Spleen (tissue), 11 donors: Measurements from ENCODE around the gene GMPPB. TPM values are rescaled to one million over a fixed set of nuclear protein-coding genes. Genes with fewer than 3 reads are reported as not detected.

Experiments
- DNase-seq: peaks from one replicate; pipeline ENCODE4 v3.0.0-alpha.2; 2020
- H3K27ac ChIP-seq, 8 donors: fragments of 200-600 bp; sonication (generic) in 7 of 8; 1 replicate in 4 of 8; 2 replicates in 4 of 8; pipeline versions ENCODE4 v1.5.0 to v1.8.0; 2016 to 2021; ENCODE audit warnings: inconsistent platforms in 4 of 8, mild to moderate bottlenecking in 4 of 8, moderate library complexity in 1 of 8
- H3K27me3 ChIP-seq, 7 donors: fragments of 200-600 bp; sonication (generic) in 6 of 7; replicated peaks in 1 of 7; 1 replicate in 4 of 7; 2 replicates in 3 of 7; pipeline versions ENCODE4 v1.5.0 to v1.8.0; 2016 to 2021; ENCODE audit warnings: inconsistent platforms in 3 of 7, mild to moderate bottlenecking in 1 of 7
- H3K36me3 ChIP-seq, 6 donors: fragments of 200-600 bp; sonication (generic) in 5 of 6; 1 replicate in 4 of 6; 2 replicates in 2 of 6; pipeline versions ENCODE4 v1.5.0 to v1.8.0; 2016 to 2021; ENCODE audit warnings: inconsistent platforms in 2 of 6
- H3K4me1 ChIP-seq, 6 donors: fragments of 200-600 bp; sonication (generic) in 5 of 6; 1 replicate in 3 of 6; 2 replicates in 3 of 6; pipeline versions ENCODE4 v1.5.0 to v1.8.0; 2016 to 2021; ENCODE audit warnings: inconsistent platforms in 3 of 6
- H3K4me3 ChIP-seq, 8 donors: fragments of 200-600 bp; sonication (generic) in 7 of 8; 1 replicate in 4 of 8; 2 replicates in 4 of 8; pipeline versions ENCODE4 v1.5.0 to v1.8.0; 2016 to 2021; ENCODE audit warnings: inconsistent platforms in 4 of 8, mild to moderate bottlenecking in 4 of 8, moderate library complexity in 2 of 8
- H3K9me3 ChIP-seq, 8 donors: fragments of 200-600 bp; sonication (generic) in 7 of 8; 1 replicate in 4 of 8; 2 replicates in 4 of 8; pipeline versions ENCODE4 v1.5.0 to v1.8.0; 2016 to 2021; ENCODE audit warnings: inconsistent platforms in 4 of 8
- CTCF ChIP-seq, 11 experiments: fragments of 200-600 bp in 7 of 11; fragments of 450-650 bp in 4 of 11; sonication (generic) in 4 of 11; IDR thresholded peaks in 8 of 11; conservative IDR thresholded peaks in 3 of 11; 1 replicate in 7 of 11; 2 replicates in 4 of 11; pipeline versions ENCODE4 v1.4.0 to v1.8.0; 2016 to 2021; ENCODE audit warnings: antibody characterized with exemption in 11 of 11, inconsistent platforms in 4 of 11, mild to moderate bottlenecking in 1 of 11
- POLR2A ChIP-seq, 3 donors: fragments of 450-650 bp; IDR thresholded peaks; one replicate each; pipeline ENCODE4 v1.5.1; 2017; ENCODE audit warnings: antibody characterized with exemption in 3 of 3, mild to moderate bottlenecking in 1 of 3
- POLR2AphosphoS5 ChIP-seq, 3 donors: sonication (generic); formaldehyde crosslinking; IDR thresholded peaks; one replicate each; pipeline ENCODE4 v1.5.1; 2017; ENCODE audit warnings: antibody characterized with exemption in 3 of 3
- WGBS, 5 donors: extraction: QIAGEN DNeasy Blood & Tissue Kit in 3 of 5; methylation state at CpG; one replicate each; pipeline versions ENCODE4 v1.1.5 to v1.1.7; 2013 to 2018; 5-methylcytosine and 5-hydroxymethylcytosine counted together
- intact Hi-C: fragments of 100-400 bp; cut with DNase I; formaldehyde crosslinking; loops from one replicate; pipeline ENCODE4 v1.15.0; 2023; ENCODE audit warnings: low total_unique reads
- polyA plus RNA-seq, 3 donors: library from polyadenylated mRNA; stranded (reverse); fragments of 200-250 nt; gene quantifications; one replicate each; pipeline ENCODE4 v1.2.1, GENCODE V29; 2013
- total RNA-seq, 7 donors: library from RNA; depleted of rRNA in 3 of 7; stranded (reverse); fragments of >200 nt in 3 of 7; fragmentation: NEBNext Ultra II Directional in 4 of 7; extraction: Animal tissue kit (Norgen Biotek cat#: 25700) in 4 of 7; gene quantifications; one replicate each; pipeline versions ENCODE4 v1.1.0 to v1.2.1, GENCODE V29; 2016 to 2021
- donor health status: healthy with polysubstance abuse.
- donor health status: DM: no; HTN: no; CAD: no; lungs with moderate emphysema.
- donor health status: DM: no; HTN: no; CAD: no.
- donor health status: Bipolar disorder and iron deficiency.
- donor health status: healthy.
- donor health status: DM: no; HTN: no; CAD: no.
- donor health status: DM: yes; HTN: yes; CAD: no.

GMPPB gene
- total and polyA plus RNA-seq, 10 donors = 10.8 to 34.3 (median 26.7) TPM

DNA sequence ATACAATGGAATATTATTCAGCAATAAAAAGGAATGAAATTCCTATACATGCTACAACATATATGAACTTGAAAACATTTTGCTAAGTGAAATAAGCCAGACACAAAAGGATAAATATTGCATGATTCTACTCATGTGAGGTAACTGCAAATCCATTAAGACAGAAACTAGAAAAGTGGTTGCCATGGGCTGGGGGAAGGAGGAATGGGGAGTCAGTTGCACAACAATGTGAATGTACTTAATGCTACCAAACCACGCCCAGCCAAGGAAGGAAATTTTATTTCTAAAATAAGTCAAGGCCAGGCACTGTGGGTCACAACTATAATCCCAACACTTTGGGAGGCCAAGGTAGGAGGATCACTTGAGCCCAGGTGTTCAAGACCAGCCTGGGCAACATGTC, 9.8 kb upstream of the GMPPB start:
- no peak for DNase-seq
- no peaks in the 10 kb centered on the region for H3K27me3 ChIP-seq
- TF ChIP-seq POLR2AphosphoS5 (IDR thresholded peaks at IDR 0.05) (no peak), CTCF (IDR thresholded peaks at IDR 0.05 in 8 of 11, conservative IDR thresholded peaks at IDR 0.05 in 3 of 11) (no peak), POLR2A (IDR thresholded peaks at IDR 0.05) (no peak)
- intact Hi-C loops = no loop called here
- H3K27ac ChIP-seq = no peak overlapping the region
- no peaks in the 10 kb centered on the region for H3K9me3 ChIP-seq
- H3K36me3 ChIP-seq = peaks cover 0 to 100% (median 68%) of the 10 kb centered on the region in 6 donors
- no peak overlapping the region for H3K4me3 ChIP-seq
- H3K4me1 ChIP-seq = peaks cover 0 to 12% (median 6%) of the 10 kb centered on the region in 6 donors
- WGBS, 5 donors = 32 to 71% (median 55%) methylated on average over 1 of the region's 1 CpG

GRCh38 chr3:49732597-49732996, 8.8 kb upstream of the GMPPB start:
- Histone ChIP-seq H3K4me1 (peaks cover 0 to 12% (median 6%) of the 10 kb centered on the region in 6 donors), H3K36me3 (peaks cover 4 to 100% (median 66%) of the 10 kb centered on the region in 6 donors), H3K4me3 (no peak overlapping the region), H3K27me3 (no peaks in the 10 kb centered on the region), H3K9me3 (no peaks in the 10 kb centered on the region), H3K27ac (no peak overlapping the region)
- no peak for DNase-seq
- 90 to 97% (median 95%) methylated on average over 10 to 11 of the region's 11 CpGs for WGBS, 5 donors
- TF ChIP-seq CTCF (IDR thresholded peaks at IDR 0.05 in 8 of 11, conservative IDR thresholded peaks at IDR 0.05 in 3 of 11) (no peak), POLR2AphosphoS5 (IDR thresholded peaks at IDR 0.05) (no peak), POLR2A (IDR thresholded peaks at IDR 0.05) (no peak)
- intact Hi-C loops = no loop called here

GRCh38 chr3:49729966-49730609, 6.3 kb upstream of the GMPPB start:
- no peaks in the 10 kb centered on the region for H3K9me3 ChIP-seq
- DNase-seq = no peak
- no peaks in the 10 kb centered on the region for H3K27me3 ChIP-seq
- intact Hi-C loops = no loop called here
- H3K27ac ChIP-seq = no peak overlapping the region
- H3K4me1 ChIP-seq = peaks cover 0 to 25% (median 10%) of the 10 kb centered on the region in 6 donors
- 94 to 100% (median 98%) methylated on average over 4 of the region's 4 CpGs for WGBS, 5 donors
- TF ChIP-seq CTCF (IDR thresholded peaks at IDR 0.05 in 8 of 11, conservative IDR thresholded peaks at IDR 0.05 in 3 of 11) (no peak), POLR2AphosphoS5 (IDR thresholded peaks at IDR 0.05) (no peak), POLR2A (IDR thresholded peaks at IDR 0.05) (no peak)
- no peak overlapping the region for H3K4me3 ChIP-seq
- peaks cover 4 to 100% (median 59%) of the 10 kb centered on the region in 6 donors for H3K36me3 ChIP-seq

GRCh38 chr3:49727924-49728361, 4.2 kb upstream of the GMPPB start:
- peaks cover 6 to 32% (median 16%) of the 10 kb centered on the region in 6 donors for H3K4me1 ChIP-seq
- intact Hi-C loops = no loop called here
- DNase-seq = no peak
- no peak overlapping the region for H3K4me3 ChIP-seq
- no peaks in the 10 kb centered on the region for H3K9me3 ChIP-seq
- H3K36me3 ChIP-seq = peaks cover 4 to 82% (median 48%) of the 10 kb centered on the region in 6 donors
- WGBS, 5 donors = 92 to 98% (median 95%) methylated on average over 12 to 15 of the region's 15 CpGs
- TF ChIP-seq POLR2AphosphoS5 (IDR thresholded peaks at IDR 0.05) = peak in 2 of 3 donors; percentile 37 to 69
- TF ChIP-seq POLR2A (IDR thresholded peaks at IDR 0.05) = no peak
- no peak for TF ChIP-seq CTCF (IDR thresholded peaks at IDR 0.05 in 8 of 11, conservative IDR thresholded peaks at IDR 0.05 in 3 of 11)
- H3K27ac ChIP-seq = peak overlapping the region in 2 of 8 donors; percentile 98
- no peaks in the 10 kb centered on the region for H3K27me3 ChIP-seq
